Right atrium auricular region (tissue), 2 donors: ENCODE results near the gene SLC1A7. TPM values are rescaled to one million over a fixed set of nuclear protein-coding genes. Genes with fewer than 3 reads are reported as not detected.

Source experiments
- DNase-seq: peaks from one replicate; pipeline ENCODE4 v3.0.0-alpha.2; 2019; ENCODE audit warnings: low spot score
- H3K27ac ChIP-seq, 2 donors: fragments of 200-600 bp; sonication (generic); 1 replicate in 1 of 2; 2 replicates in 1 of 2; pipeline ENCODE4 v1.5.1; 2016 to 2019
- H3K27me3 ChIP-seq, 2 donors: fragments of 200-600 bp; sonication (generic); one replicate each; pipeline versions ENCODE4 v1.5.1 to v1.6.0; 2017 to 2019
- H3K36me3 ChIP-seq: fragments of 200-600 bp; sonication (generic); one replicate; pipeline ENCODE4 v1.5.1; 2016
- H3K4me1 ChIP-seq, 2 donors: fragments of 200-600 bp; sonication (generic); one replicate each; pipeline versions ENCODE4 v1.5.1 to v1.6.0; 2017 to 2019
- H3K4me3 ChIP-seq, 2 donors: fragments of 200-600 bp; sonication (generic); 1 replicate in 1 of 2; 2 replicates in 1 of 2; pipeline ENCODE4 v1.5.1; 2017 to 2019; ENCODE audit warnings: mild to moderate bottlenecking in 1 of 2, moderate library complexity in 1 of 2
- H3K9me3 ChIP-seq, 2 donors: fragments of 200-600 bp; sonication (generic); one replicate each; pipeline ENCODE4 v1.5.1; 2019
- total RNA-seq, 2 donors: library from RNA; depleted of rRNA; stranded (reverse); fragments of >200 nt; gene quantifications; one replicate each; pipeline ENCODE4 v1.1.0, GENCODE V29; 2016
- TF ChIP-seq, protein P1 (sequence below), 2 donors: fragments of 200-600 bp; sonication (generic); IDR thresholded peaks; one replicate each; pipeline ENCODE4 v1.5.1; 2019; ENCODE audit warnings: antibody characterized with exemption in 2 of 2

The SLC1A7 gene
- total RNA-seq, 2 donors from 2014 or later = 0.56 to 0.71 TPM

DNA sequence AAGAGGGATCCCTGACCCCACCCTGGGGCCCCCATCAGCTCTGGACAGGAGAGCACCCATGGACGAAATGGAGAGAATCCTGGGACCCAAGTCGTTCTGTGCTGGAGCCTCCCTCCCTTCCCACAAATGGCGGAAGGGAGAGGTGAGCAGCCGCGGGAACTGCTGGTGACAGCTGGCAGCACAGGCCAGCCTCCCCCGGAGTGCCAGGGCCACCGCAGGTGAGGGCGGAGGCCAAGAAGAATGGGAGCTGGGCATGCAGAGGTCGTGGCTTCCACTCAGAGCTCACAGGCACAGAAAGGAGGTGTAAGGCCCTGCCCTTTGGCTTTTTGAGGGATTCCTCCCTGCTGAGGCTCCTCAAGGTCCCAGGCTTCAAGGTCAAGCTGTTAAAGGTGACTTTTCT is 24.6 kb downstream of the SLC1A7 start:
- no peak for DNase-seq
- H3K27me3 ChIP-seq = no peaks in the 10 kb centered on the region
- TF ChIP-seq, protein P1, sequence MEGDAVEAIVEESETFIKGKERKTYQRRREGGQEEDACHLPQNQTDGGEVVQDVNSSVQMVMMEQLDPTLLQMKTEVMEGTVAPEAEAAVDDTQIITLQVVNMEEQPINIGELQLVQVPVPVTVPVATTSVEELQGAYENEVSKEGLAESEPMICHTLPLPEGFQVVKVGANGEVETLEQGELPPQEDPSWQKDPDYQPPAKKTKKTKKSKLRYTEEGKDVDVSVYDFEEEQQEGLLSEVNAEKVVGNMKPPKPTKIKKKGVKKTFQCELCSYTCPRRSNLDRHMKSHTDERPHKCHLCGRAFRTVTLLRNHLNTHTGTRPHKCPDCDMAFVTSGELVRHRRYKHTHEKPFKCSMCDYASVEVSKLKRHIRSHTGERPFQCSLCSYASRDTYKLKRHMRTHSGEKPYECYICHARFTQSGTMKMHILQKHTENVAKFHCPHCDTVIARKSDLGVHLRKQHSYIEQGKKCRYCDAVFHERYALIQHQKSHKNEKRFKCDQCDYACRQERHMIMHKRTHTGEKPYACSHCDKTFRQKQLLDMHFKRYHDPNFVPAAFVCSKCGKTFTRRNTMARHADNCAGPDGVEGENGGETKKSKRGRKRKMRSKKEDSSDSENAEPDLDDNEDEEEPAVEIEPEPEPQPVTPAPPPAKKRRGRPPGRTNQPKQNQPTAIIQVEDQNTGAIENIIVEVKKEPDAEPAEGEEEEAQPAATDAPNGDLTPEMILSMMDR (IDR thresholded peaks at IDR 0.05) = no peak
- H3K4me3 ChIP-seq = no peak overlapping the region
- no peaks in the 10 kb centered on the region for H3K9me3 ChIP-seq
- no peaks in the 10 kb centered on the region for H3K36me3 ChIP-seq
- H3K4me1 ChIP-seq = peaks cover 0 to 26% of the 10 kb centered on the region in 2 donors
- no peak overlapping the region for H3K27ac ChIP-seq

DNA sequence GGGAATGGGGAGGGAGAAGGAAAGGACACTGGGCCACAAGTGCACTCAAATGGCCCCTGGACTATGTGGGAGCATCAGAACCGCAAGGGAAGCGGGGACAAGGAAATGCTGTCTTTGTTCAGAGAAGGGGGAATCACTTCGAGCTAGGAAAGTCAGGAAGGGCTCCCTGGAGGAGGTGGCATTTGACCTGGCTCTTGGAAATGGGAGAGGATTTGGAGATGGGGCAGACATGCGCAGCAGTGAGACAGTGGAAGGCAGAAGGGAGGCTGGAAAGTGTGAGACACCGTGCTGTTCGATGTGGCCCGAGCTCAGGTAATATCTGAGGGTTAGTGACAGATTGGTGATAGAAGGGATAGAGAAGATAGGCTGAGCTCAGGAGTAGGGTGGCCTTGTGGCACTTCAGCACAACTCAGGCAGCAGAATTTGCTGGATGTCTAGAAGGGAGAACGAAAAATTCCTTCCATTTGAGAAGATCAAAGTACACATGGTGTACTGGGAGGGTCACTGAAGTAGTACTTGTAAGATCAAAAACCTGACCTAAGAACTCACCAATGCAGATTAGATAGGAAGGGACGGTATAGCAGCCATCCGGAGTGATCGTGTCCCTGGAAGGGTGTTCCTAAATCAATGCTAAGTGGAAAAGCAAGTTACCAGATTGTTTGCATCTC is 25.4 kb downstream of the SLC1A7 start:
- Histone ChIP-seq H3K36me3 (no peaks in the 10 kb centered on the region), H3K4me3 (no peak overlapping the region), H3K9me3 (no peaks in the 10 kb centered on the region), H3K27me3 (no peaks in the 10 kb centered on the region), H3K27ac (no peak overlapping the region), H3K4me1 (peaks cover 0 to 18% of the 10 kb centered on the region in 2 donors)
- DNase-seq = no peak
- TF ChIP-seq, protein P1 (IDR thresholded peaks at IDR 0.05) = no peak

- Histone ChIP-seq H3K9me3 (no peaks in the 10 kb centered on the region), H3K27ac (no peak overlapping the region), H3K36me3 (no peaks in the 10 kb centered on the region), H3K4me3 (no peak overlapping the region), H3K27me3 (no peaks in the 10 kb centered on the region), H3K4me1 (peaks cover 0 to 11% of the 10 kb centered on the region in 2 donors)
- DNase-seq = no peak
- TF ChIP-seq, protein P1 (IDR thresholded peaks at IDR 0.05) = no peak
Measured at GRCh38 chr1:53116307-53116810, 26.1 kb downstream of the SLC1A7 start.

DNA sequence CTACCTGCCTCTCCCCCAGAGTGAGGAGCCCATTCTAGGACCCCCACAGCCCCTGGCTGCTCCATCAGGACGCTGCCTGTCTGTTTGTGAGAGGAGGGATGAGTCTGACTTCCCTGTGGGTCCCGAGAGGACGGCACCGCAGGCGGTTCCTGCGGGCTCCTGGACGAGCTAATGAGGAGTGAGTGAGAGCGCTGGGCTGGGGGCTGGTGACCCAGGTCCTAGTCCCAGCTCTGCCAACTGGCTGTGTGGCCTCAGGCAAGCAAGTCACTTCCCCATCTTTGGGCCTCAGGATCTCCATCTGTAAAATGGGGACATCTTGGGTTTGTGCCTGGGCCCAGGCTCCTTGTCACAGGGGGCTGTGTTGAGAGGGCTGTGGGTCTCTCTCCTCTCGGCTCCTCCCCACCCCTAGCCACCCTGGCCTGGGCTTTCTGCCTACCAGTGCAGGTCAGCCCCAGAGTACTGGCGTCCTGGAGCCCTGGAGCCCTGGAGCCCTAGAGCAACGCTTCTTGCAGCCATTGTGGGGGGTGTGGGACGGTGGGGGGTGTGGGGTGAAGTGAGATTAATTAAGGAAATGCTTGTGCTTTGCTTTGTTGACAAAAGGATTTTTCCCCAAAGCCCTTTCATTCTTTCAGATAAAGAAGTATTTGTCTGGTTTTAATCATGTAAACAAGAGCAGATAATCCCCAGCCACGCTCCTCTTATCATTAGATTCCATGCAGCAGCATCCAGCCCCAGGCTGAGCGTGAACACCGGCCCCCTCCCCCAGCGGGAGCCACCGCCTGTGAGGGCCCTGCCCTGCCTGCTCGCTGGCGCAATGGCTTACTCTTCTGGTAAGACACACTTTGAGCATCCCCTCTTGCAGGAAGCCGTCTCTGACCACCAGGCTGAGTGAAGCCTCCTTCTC is 26.8 kb downstream of the SLC1A7 start:
- DNase-seq = no peak
- H3K27me3 ChIP-seq = no peaks in the 10 kb centered on the region
- no peak overlapping the region for H3K27ac ChIP-seq
- H3K9me3 ChIP-seq = no peaks in the 10 kb centered on the region
- TF ChIP-seq, protein P1 (IDR thresholded peaks at IDR 0.05) = no peak
- H3K36me3 ChIP-seq = no peaks in the 10 kb centered on the region
- no peak overlapping the region for H3K4me3 ChIP-seq
- peaks cover 0 to 15% of the 10 kb centered on the region in 2 donors for H3K4me1 ChIP-seq

- H3K4me1 ChIP-seq = peaks cover 0 to 22% of the 10 kb centered on the region in 2 donors
- DNase-seq = no peak
- TF ChIP-seq, protein P1 (IDR thresholded peaks at IDR 0.05) = no peak
- H3K9me3 ChIP-seq = no peaks in the 10 kb centered on the region
- H3K4me3 ChIP-seq = no peak overlapping the region
- no peak overlapping the region for H3K27ac ChIP-seq
- no peaks in the 10 kb centered on the region for H3K27me3 ChIP-seq
- H3K36me3 ChIP-seq = no peaks in the 10 kb centered on the region
Measured at GRCh38 chr1:53114581-53115400, 27.6 kb downstream of the SLC1A7 start.
